HL-60 (cell line): ENCODE results near the gene LAMA3.

Experiments used
- CTCF ChIP-seq: IDR thresholded peaks from one replicate; pipeline ENCODE4 v1.5.1; 2011; ENCODE audit warnings: low read length, control low read depth, inconsistent platforms; ENCODE audit not compliant: insufficient read depth
- GABPA ChIP-seq: IDR thresholded peaks from 2 replicates; pipeline ENCODE4 v1.6.1; 2012; ENCODE audit warnings: low read depth
- POLR2AphosphoS5 ChIP-seq: IDR thresholded peaks from 2 replicates; pipeline ENCODE4 v1.6.1; 2012; ENCODE audit warnings: low read depth
- REST ChIP-seq: IDR thresholded peaks from 2 replicates; pipeline ENCODE4 v1.6.1; 2012; ENCODE audit warnings: low read depth; ENCODE audit not compliant: insufficient replicate concordance
- SPI1 ChIP-seq: IDR thresholded peaks from 2 replicates; pipeline ENCODE4 v1.6.1; 2012; ENCODE audit warnings: low read depth, mild to moderate bottlenecking, borderline replicate concordance

- no peak for TF ChIP-seq CTCF
- no peak for TF ChIP-seq GABPA
- TF ChIP-seq POLR2AphosphoS5 = no peak
- no peak for TF ChIP-seq REST
- no peak for TF ChIP-seq SPI1
Observed at GRCh38 chr18:23727707-23728493, 38.6 kb downstream of the LAMA3 start.
